Vagina (tissue), 2 donors: ENCODE measurements around the gene C12orf43.

ENCODE experiments used
- CTCF ChIP-seq, 3 experiments: fragments of 450-650 bp in 2 of 3; fragments of 200-600 bp in 1 of 3; sonication (generic) in 1 of 3; IDR thresholded peaks; one replicate each; pipeline ENCODE4 v1.5.1; 2017 to 2019; ENCODE audit warnings: antibody characterized with exemption in 3 of 3, mild to moderate bottlenecking in 2 of 3, moderate library complexity in 2 of 3
- POLR2A ChIP-seq, 2 donors: fragments of 450-650 bp; IDR thresholded peaks; one replicate each; pipeline ENCODE4 v1.6.1; 2017; ENCODE audit warnings: antibody characterized with exemption in 2 of 2, mild to moderate bottlenecking in 2 of 2, moderate library complexity in 2 of 2
- POLR2AphosphoS5 ChIP-seq, 2 donors: sonication (generic); formaldehyde crosslinking; IDR thresholded peaks; one replicate each; pipeline ENCODE4 v1.9.0; 2017; ENCODE audit warnings: antibody characterized with exemption in 2 of 2, mild to moderate bottlenecking in 2 of 2, low read depth in 1 of 2; ENCODE audit not compliant: insufficient read depth in 1 of 2

- TF ChIP-seq CTCF (IDR thresholded peaks at IDR 0.05) (no peak), POLR2A (IDR thresholded peaks at IDR 0.05) (no peak), POLR2AphosphoS5 (IDR thresholded peaks at IDR 0.05; ENCODE audit: insufficient read depth in 1 of 2, low read depth in 1 of 2) (no peak)
These were observed 12.0 kb downstream of the C12orf43 start for GRCh38 chr12:121004253-121004815.
